H9 (cell line): ENCODE results near the gene GAGE10. TPM values are rescaled to one million over a fixed set of nuclear protein-coding genes. Genes with fewer than 3 reads are reported as not detected.
"Not testable (repeated sequence)": the region's sequence is repeated elsewhere in the genome, so short reads cannot be mapped to it uniquely, and the experiment has no call there.

ENCODE experiments used
- DNase-seq: peaks from one replicate; pipeline ENCODE4 v3.0.0-alpha.2; 2017
- H2AFZ ChIP-seq: one replicate; pipeline ENCODE4 v1.6.1; 2013; ENCODE audit warnings: mild to moderate bottlenecking, low read length, control low read depth, moderate library complexity
- H2AK5ac ChIP-seq: 2 replicates; pipeline ENCODE4 v1.6.1; 2013; ENCODE audit warnings: low read length, control low read depth, mixed read lengths; ENCODE audit not compliant: insufficient read length
- H2BK120ac ChIP-seq: one replicate; pipeline ENCODE4 v1.6.1; 2013; ENCODE audit warnings: low read depth, mild to moderate bottlenecking, low read length, control low read depth, inconsistent platforms; ENCODE audit not compliant: poor library complexity, severe bottlenecking
- H2BK12ac ChIP-seq: 2 replicates; pipeline ENCODE4 v1.6.1; 2013; ENCODE audit warnings: low read length, control low read depth, mixed read lengths, low read depth; ENCODE audit not compliant: insufficient read length
- H2BK15ac ChIP-seq: 2 replicates; pipeline ENCODE4 v1.6.1; 2013; ENCODE audit warnings: low read depth, low read length, control low read depth
- H2BK20ac ChIP-seq: one replicate; pipeline ENCODE4 v1.6.1; 2013; ENCODE audit warnings: low read depth, mild to moderate bottlenecking, low read length, control low read depth, inconsistent platforms; ENCODE audit not compliant: poor library complexity, severe bottlenecking
- H2BK5ac ChIP-seq: 2 replicates; pipeline ENCODE4 v1.6.1; 2013; ENCODE audit warnings: low read length, control low read depth, mixed read lengths; ENCODE audit not compliant: insufficient read length
- H3K14ac ChIP-seq: 2 replicates; pipeline ENCODE4 v1.6.1; 2013; ENCODE audit warnings: low read length, control low read depth; ENCODE audit not compliant: insufficient read depth
- H3K18ac ChIP-seq: 2 replicates; pipeline ENCODE4 v1.6.1; 2013; ENCODE audit warnings: low read depth, mild to moderate bottlenecking, mixed read lengths, low read length, control low read depth; ENCODE audit not compliant: insufficient read length
- H3K23ac ChIP-seq: 2 replicates; pipeline ENCODE4 v1.6.1; 2013; ENCODE audit warnings: low read length, control low read depth, mixed read lengths, low read depth; ENCODE audit not compliant: insufficient read length
- H3K23me2 ChIP-seq: 2 replicates; pipeline ENCODE4 v1.6.1; 2013; ENCODE audit warnings: low read depth, mild to moderate bottlenecking, mixed read lengths, low read length, control low read depth; ENCODE audit not compliant: insufficient read length, poor library complexity, severe bottlenecking
- H3K27ac ChIP-seq: 2 replicates; pipeline ENCODE4 v1.5.1; 2013; ENCODE audit warnings: low read length, control low read depth, mixed read lengths, low read depth; ENCODE audit not compliant: insufficient read length
- H3K27me3 ChIP-seq: 2 replicates; pipeline ENCODE4 v1.6.1; 2013; ENCODE audit warnings: low read length, control low read depth, inconsistent platforms; ENCODE audit not compliant: insufficient read depth
- H3K4ac ChIP-seq: 2 replicates; pipeline ENCODE4 v1.6.1; 2013; ENCODE audit warnings: low read depth, mild to moderate bottlenecking, control low read depth, inconsistent platforms, low read length, moderate library complexity
- H3K4me1 ChIP-seq: 2 replicates; pipeline ENCODE4 v1.6.1; 2013; ENCODE audit warnings: low read length, control low read depth, inconsistent platforms; ENCODE audit not compliant: insufficient read depth
- H3K4me2 ChIP-seq: 2 replicates; pipeline ENCODE4 v1.6.1; 2013; ENCODE audit warnings: low read length, control low read depth, mixed read lengths; ENCODE audit not compliant: insufficient read length, insufficient read depth
- H3K56ac ChIP-seq: 2 replicates; pipeline ENCODE4 v1.6.1; 2013; ENCODE audit warnings: low read depth, mild to moderate bottlenecking, mixed read lengths, low read length, control low read depth; ENCODE audit not compliant: insufficient read length
- H3K79me1 ChIP-seq: 2 replicates; pipeline ENCODE4 v1.6.1; 2013; ENCODE audit warnings: low read depth, mild to moderate bottlenecking, moderate library complexity, low read length, control low read depth, inconsistent platforms; ENCODE audit not compliant: insufficient read depth, poor library complexity, severe bottlenecking
- H3K79me2 ChIP-seq: 2 replicates; pipeline ENCODE4 v1.6.1; 2013; ENCODE audit warnings: low read length, control low read depth, inconsistent platforms; ENCODE audit not compliant: insufficient read depth
- H3K9ac ChIP-seq: 2 replicates; pipeline ENCODE4 v1.6.1; 2013; ENCODE audit warnings: low read length, control low read depth, mixed read lengths; ENCODE audit not compliant: insufficient read length; ENCODE audit errors: extremely low read depth
- H3K9me3 ChIP-seq: one replicate; pipeline ENCODE4 v1.6.1; 2013; ENCODE audit warnings: low read depth, low read length, inconsistent platforms; ENCODE audit not compliant: control insufficient read depth
- H3T11ph ChIP-seq: one replicate; pipeline ENCODE4 v1.6.1; 2013; ENCODE audit warnings: mild to moderate bottlenecking, low read length, control low read depth, inconsistent platforms
- H4K20me1 ChIP-seq: one replicate; pipeline ENCODE4 v1.6.1; 2013; ENCODE audit not compliant: control insufficient read depth, insufficient read length, insufficient read depth
- H4K5ac ChIP-seq: 2 replicates; pipeline ENCODE4 v1.6.1; 2013; ENCODE audit warnings: low read depth, mild to moderate bottlenecking, mixed read lengths, low read length, control low read depth; ENCODE audit not compliant: insufficient read length
- H4K8ac ChIP-seq: replicated peaks from 2 replicates; pipeline ENCODE4 v1.6.1; 2013; ENCODE audit warnings: low read length, control low read depth, mixed read lengths, low read depth; ENCODE audit not compliant: insufficient read length
- H4K91ac ChIP-seq: 2 replicates; pipeline ENCODE4 v1.6.1; 2013; ENCODE audit warnings: low read depth, mild to moderate bottlenecking, moderate library complexity, mixed read lengths, low read length, control low read depth; ENCODE audit not compliant: insufficient read length
- H3K27ac Mint-ChIP-seq, 3 experiments: 2 replicates in 2 of 3; 3 replicates in 1 of 3; pipeline ENCODE4 v1.8.0; 2020 to 2021; ENCODE audit warnings: mixed read lengths in 3 of 3, mild to moderate bottlenecking in 1 of 3, moderate library complexity in 1 of 3
- H3K27me3 Mint-ChIP-seq: 2 replicates; pipeline ENCODE4 v1.8.0; 2021; ENCODE audit warnings: low read depth, mild to moderate bottlenecking, moderate library complexity, mixed read lengths
- H3K36me3 Mint-ChIP-seq, 3 experiments: 2 replicates in 2 of 3; 3 replicates in 1 of 3; pipeline ENCODE4 v1.8.0; 2020 to 2021; ENCODE audit warnings: low read depth in 3 of 3, mixed read lengths in 3 of 3; ENCODE audit not compliant: insufficient read depth in 1 of 3
- H3K4me1 Mint-ChIP-seq, 2 experiments: 2 replicates each; pipeline ENCODE4 v1.8.0; 2020; ENCODE audit warnings: mixed read lengths in 2 of 2
- H3K4me3 Mint-ChIP-seq, 2 experiments: 2 replicates in 1 of 2; 3 replicates in 1 of 2; pipeline ENCODE4 v1.8.0; 2020 to 2021; ENCODE audit warnings: mild to moderate bottlenecking in 2 of 2, mixed read lengths in 2 of 2, moderate library complexity in 1 of 2
- H3K9me3 Mint-ChIP-seq, 2 experiments: 2 replicates in 1 of 2; 3 replicates in 1 of 2; pipeline ENCODE4 v1.8.0; 2020; ENCODE audit warnings: mild to moderate bottlenecking in 2 of 2, mixed read lengths in 2 of 2, moderate library complexity in 1 of 2
- WGBS: extraction: QIAGEN DNeasy Blood & Tissue Kit; methylation state at CpG from one replicate; pipeline ENCODE4 v1.1.7; 2013; ENCODE audit warnings: missing lambda C conversion rate, low lambda C conversion rate, mixed read lengths; ENCODE audit not compliant: insufficient read length; ENCODE audit errors: extremely low coverage; 5-methylcytosine and 5-hydroxymethylcytosine counted together
- total RNA-seq: library from RNA; stranded (reverse); gene quantifications from 2 replicates; pipeline ENCODE4 v1.2.1, GENCODE V29; 2021

GAGE10 gene
- total RNA-seq, 1 experiment from 2014 or later, result not detected

- H3K27ac ChIP-seq, DNase-seq, H3K4me1 Mint-ChIP-seq, H2BK15ac ChIP-seq, H4K5ac ChIP-seq, H3K4me3 Mint-ChIP-seq, H3K14ac ChIP-seq, H2BK5ac ChIP-seq, H3K27me3 Mint-ChIP-seq, H4K8ac ChIP-seq, H2AFZ ChIP-seq, H3K4ac ChIP-seq, H3K23ac ChIP-seq, H2BK20ac ChIP-seq, H3T11ph ChIP-seq, H3K56ac ChIP-seq, H3K79me2 ChIP-seq, H3K36me3 Mint-ChIP-seq, H3K9me3 Mint-ChIP-seq, H4K20me1 ChIP-seq, H4K91ac ChIP-seq, H3K4me1 ChIP-seq, H3K18ac ChIP-seq, H3K9me3 ChIP-seq, H2BK120ac ChIP-seq, H3K4me2 ChIP-seq, H3K27me3 ChIP-seq, H2AK5ac ChIP-seq, H3K79me1 ChIP-seq, H3K9ac ChIP-seq, H2BK12ac ChIP-seq, H3K23me2 ChIP-seq, H3K27ac Mint-ChIP-seq: not testable (repeated sequence)
- no CpG with 5 or more reads among the region's 27 CpGs for WGBS
Measured at GRCh38 chrX:49322266-49322665, 18.8 kb downstream of the GAGE10 start.

GRCh38 chrX:49323735-49324134 is 20.3 kb downstream of the GAGE10 start:
- not testable (repeated sequence) for H3K9me3 ChIP-seq, H3K27me3 ChIP-seq, H3K27ac Mint-ChIP-seq, H3K23me2 ChIP-seq, H2BK12ac ChIP-seq, H3K27ac ChIP-seq, H3K9ac ChIP-seq, H3K9me3 Mint-ChIP-seq, H3K27me3 Mint-ChIP-seq, H3K79me1 ChIP-seq, H4K20me1 ChIP-seq, H2BK5ac ChIP-seq, H3K79me2 ChIP-seq, H3T11ph ChIP-seq, H3K14ac ChIP-seq, H3K56ac ChIP-seq, H2AFZ ChIP-seq, H4K8ac ChIP-seq, H2BK15ac ChIP-seq, H3K4me2 ChIP-seq, H2BK120ac ChIP-seq, H2BK20ac ChIP-seq, H3K4ac ChIP-seq, H3K4me1 Mint-ChIP-seq, DNase-seq, H3K4me1 ChIP-seq, H2AK5ac ChIP-seq, H3K23ac ChIP-seq, H3K4me3 Mint-ChIP-seq, H3K36me3 Mint-ChIP-seq, H4K91ac ChIP-seq, H4K5ac ChIP-seq, H3K18ac ChIP-seq
- no CpG with 5 or more reads among the region's 7 CpGs for WGBS
